ENCODE results near the gene MEIOC.
"Not testable (repeated sequence)": the region's sequence is repeated elsewhere in the genome, so short reads cannot be mapped to it uniquely, and the experiment has no call there.

The MEIOC gene

DNA sequence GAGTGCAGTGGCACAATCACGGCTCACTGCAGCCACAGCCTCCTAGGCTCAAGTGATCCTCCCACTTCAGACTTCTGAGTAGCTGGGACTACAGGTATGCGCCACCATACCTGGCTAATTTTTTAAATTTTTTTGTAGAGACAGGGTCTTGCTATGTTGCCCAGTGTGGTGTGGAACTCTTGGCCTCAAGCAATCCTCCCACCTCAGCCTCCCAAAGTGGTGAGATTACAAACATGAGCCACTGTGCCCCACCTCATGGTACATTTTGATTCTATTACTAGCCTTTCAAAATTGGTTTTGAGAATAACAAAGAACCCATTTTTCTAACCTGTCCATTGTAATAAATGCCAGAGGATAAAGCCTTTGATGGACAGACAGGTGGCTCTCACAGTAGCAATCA, 31.9 kb downstream of the MEIOC start:
- Mint-ChIP-seq H3K4me1 (peaks cover 37% of the 10 kb centered on the region), H3K9me3 (no peaks in the 10 kb centered on the region), H3K27ac (no peak overlapping the region), H3K36me3 (ENCODE audit: low read depth) (peaks cover 24% of the 10 kb centered on the region), H3K27me3 (ENCODE audit: low read depth) (no peaks in the 10 kb centered on the region), H3K4me3 (peak overlapping the region; percentile 97 to 99 (median 98))
- TF ChIP-seq, protein P1, sequence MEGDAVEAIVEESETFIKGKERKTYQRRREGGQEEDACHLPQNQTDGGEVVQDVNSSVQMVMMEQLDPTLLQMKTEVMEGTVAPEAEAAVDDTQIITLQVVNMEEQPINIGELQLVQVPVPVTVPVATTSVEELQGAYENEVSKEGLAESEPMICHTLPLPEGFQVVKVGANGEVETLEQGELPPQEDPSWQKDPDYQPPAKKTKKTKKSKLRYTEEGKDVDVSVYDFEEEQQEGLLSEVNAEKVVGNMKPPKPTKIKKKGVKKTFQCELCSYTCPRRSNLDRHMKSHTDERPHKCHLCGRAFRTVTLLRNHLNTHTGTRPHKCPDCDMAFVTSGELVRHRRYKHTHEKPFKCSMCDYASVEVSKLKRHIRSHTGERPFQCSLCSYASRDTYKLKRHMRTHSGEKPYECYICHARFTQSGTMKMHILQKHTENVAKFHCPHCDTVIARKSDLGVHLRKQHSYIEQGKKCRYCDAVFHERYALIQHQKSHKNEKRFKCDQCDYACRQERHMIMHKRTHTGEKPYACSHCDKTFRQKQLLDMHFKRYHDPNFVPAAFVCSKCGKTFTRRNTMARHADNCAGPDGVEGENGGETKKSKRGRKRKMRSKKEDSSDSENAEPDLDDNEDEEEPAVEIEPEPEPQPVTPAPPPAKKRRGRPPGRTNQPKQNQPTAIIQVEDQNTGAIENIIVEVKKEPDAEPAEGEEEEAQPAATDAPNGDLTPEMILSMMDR (IDR thresholded peaks at IDR 0.05; ENCODE audit: unreplicated experiment in 3 of 3) = no peak

DNA sequence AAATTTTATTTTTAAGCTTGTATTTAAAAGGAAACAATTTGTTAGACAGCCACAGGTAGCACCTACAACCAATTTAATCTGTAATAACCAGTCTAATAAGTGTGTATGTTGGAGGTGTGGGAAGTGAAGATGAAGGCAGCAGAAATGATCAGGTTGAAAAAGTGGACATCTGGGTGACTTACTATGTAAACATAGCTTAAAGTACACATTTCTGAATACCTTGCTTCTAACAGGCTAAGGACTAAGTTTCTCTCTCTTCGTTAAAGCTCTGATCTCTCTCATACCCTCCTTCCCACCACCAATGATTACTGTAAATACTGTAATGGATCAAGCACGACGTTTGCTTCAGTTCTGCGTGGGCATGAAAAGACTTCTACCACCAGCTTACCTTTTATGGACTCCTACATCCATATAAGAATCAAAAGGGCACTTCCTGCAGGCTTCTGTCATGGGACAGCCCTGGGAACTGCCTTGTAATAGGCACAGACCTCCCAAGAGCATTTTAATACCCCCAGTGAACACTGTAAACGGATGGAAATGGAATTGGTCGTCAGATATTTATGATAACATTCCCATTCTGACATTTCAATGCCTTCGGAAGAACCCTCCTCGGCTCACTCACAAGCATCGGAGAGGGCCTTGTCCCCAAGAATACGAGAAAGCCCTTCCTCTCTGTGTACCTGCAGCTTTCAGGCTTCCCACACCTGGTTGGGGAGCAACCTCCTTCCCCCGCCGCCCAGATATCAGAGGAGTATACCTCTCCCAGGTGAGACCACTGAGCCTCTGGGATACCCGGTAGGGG, 32.6 kb downstream of the MEIOC start:
- TF ChIP-seq, protein P1 (IDR thresholded peaks at IDR 0.05; ENCODE audit: unreplicated experiment in 3 of 3) = no peak
- Mint-ChIP-seq H3K4me1 (peaks cover 37% of the 10 kb centered on the region), H3K27me3 (ENCODE audit: low read depth) (no peaks in the 10 kb centered on the region), H3K27ac (peak overlapping the region; percentile 98 to 99 (median 99)), H3K36me3 (ENCODE audit: low read depth) (peaks cover 17% of the 10 kb centered on the region), H3K9me3 (no peaks in the 10 kb centered on the region), H3K4me3 (peak overlapping the region; percentile 97 to 99 (median 98))

DNA sequence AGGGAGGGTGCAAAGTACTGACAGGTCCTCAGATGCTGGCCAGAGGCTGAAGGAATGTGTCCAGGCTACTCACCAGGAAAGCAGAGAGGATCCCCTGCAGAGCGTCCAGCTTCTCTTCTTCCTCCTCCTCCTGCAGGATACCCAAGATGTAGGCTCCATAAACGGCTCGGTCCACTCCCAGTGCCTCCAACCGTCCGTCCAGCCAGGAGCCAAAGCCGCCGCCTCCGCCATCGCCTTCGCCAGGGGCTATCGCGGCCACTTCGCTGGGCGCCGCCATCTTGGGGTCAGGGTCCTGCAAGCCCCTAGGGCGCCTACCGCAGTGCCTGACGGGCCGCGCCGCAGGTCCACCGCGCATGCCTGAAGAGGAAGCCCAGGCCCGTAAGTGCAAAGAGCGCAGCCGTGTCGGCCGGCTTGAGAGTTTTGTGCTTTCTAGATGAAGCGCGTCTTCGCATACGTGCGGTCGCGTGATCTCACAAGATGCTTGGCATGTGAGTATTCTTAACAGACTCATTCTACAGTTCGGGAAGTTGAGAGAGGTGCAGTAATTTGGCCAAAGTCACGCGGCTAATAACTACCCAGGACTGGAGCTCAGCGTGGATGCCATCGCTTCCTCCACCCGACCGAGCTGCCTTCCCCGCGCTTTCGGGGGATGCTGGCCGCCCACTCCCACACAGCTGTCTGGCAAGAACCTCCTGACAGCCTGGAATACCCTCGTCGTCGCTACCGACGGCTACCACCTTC, 33.4 kb downstream of the MEIOC start, which contains the start of gene CCDC43:
Gene CCDC43, minus strand, starts transcription at position 300 of the 741 bp plus-strand sequence. Its CDS starts 23 bp downstream, at position 277.
- no peaks in the 10 kb centered on the region for H3K9me3 Mint-ChIP-seq
- peak within 1 kb of the TSS; percentile 97 to 99 (median 98) for H3K4me3 Mint-ChIP-seq
- TF ChIP-seq, protein P1 (IDR thresholded peaks at IDR 0.05; ENCODE audit: unreplicated experiment in 3 of 3) = no peak
- no peaks in the 10 kb centered on the region for H3K27me3 Mint-ChIP-seq (ENCODE audit: low read depth)
- peak within 1 kb of the TSS; percentile 98 to 99 (median 99) for H3K27ac Mint-ChIP-seq
- peaks cover 14% of the 10 kb centered on the region for H3K36me3 Mint-ChIP-seq (ENCODE audit: low read depth)
- peaks cover 37% of the 10 kb centered on the region for H3K4me1 Mint-ChIP-seq

DNA sequence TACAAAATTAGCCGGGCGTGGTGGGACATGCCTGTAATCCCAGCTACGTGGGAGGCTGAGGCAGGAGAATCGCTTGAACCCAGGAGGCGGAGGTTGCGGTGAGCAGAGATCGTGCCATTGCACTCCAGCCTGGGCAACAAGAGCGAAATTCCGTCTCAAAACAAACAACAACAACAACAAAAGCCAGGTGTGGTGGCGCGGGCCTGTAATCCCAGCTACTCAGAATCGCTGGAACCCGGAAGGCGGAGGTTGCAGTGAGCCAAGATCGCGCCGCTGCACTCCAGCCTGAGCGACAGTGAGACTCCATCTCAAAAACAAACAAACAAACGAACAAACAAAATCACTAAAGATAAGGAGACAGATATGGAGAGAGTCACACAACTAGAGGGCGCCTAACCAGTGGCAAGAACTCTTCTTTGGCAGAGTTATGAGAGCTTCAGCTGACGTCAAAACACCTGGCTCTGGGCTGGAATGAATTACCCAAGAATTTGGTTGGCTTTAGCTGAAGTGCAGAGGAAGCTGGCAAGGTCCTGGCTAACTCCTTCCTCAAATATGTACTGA, 34.6 kb downstream of the MEIOC start:
- peaks cover 29% of the 10 kb centered on the region for H3K4me1 Mint-ChIP-seq
- H3K9me3 Mint-ChIP-seq; H3K27me3 Mint-ChIP-seq (ENCODE audit: low read depth); H3K36me3 Mint-ChIP-seq (ENCODE audit: low read depth): not testable (repeated sequence)
- peak overlapping the region in 2 of 3 experiments; percentile 40 to 57 for H3K27ac Mint-ChIP-seq
- H3K4me3 Mint-ChIP-seq = peak overlapping the region; percentile 63 to 99 (median 98)

DNA sequence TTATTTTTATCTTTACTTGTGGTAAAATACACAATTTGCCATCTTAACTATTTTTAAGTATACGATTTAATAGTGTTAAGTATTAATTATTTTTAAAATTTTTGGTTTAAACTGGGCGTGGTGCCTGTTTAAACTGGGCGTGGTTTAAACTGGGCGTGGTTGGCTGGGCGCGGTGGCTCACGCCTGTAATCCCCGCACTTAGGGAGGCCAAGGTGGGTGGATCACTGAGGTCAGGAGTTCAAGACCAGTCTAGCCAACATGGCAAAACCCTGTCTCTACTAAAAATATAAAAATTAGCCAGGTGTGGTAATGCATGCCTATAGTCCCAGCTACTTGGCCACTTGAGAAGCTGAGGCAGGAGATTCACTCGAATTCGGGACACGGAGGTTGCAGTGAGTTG, 37.3 kb downstream of the MEIOC start:
- no peak overlapping the region for H3K27ac Mint-ChIP-seq
- no peak overlapping the region for H3K4me3 Mint-ChIP-seq
- TF ChIP-seq, protein P1 (IDR thresholded peaks at IDR 0.05; ENCODE audit: unreplicated experiment in 3 of 3) = no peak
- no peaks in the 10 kb centered on the region for H3K27me3 Mint-ChIP-seq (ENCODE audit: low read depth)
- H3K36me3 Mint-ChIP-seq (ENCODE audit: low read depth) = no peaks in the 10 kb centered on the region
- no peaks in the 10 kb centered on the region for H3K9me3 Mint-ChIP-seq
- H3K4me1 Mint-ChIP-seq = peaks cover 16% of the 10 kb centered on the region

DNA sequence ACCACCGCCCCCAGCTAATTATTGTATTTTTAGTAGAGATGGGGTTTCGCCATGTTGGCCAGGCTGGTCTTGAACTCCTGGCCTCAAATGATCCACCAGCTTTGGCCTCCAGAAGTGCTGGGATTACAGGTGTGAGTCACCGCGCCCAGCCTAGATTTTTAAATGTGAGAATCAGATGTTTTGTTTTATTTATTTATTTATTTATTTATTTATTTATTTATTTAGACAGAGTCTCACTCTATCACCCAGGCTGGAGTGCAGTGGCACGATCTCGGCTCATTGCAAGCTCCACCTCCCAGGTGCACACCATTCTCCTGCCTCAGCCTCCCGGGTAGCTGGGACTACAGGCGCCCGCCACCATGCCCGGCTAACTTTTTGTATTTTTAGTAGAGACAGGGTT, 44.0 kb downstream of the MEIOC start:
- H3K4me1 Mint-ChIP-seq; H3K9me3 Mint-ChIP-seq; H3K36me3 Mint-ChIP-seq (ENCODE audit: low read depth); H3K4me3 Mint-ChIP-seq; H3K27ac Mint-ChIP-seq; H3K27me3 Mint-ChIP-seq (ENCODE audit: low read depth): not testable (repeated sequence)

Data from nephron (organoid).